ENCODE measurements around the gene IL17C.

- TF ChIP-seq POLR2AphosphoS5 (IDR thresholded peaks at IDR 0.05; ENCODE audit: low read depth, low read length) (no peak), PAX5 (IDR thresholded peaks at IDR 0.05; ENCODE audit: insufficient read depth, low read length, severe bottlenecking) (no peak), POLR2A (IDR thresholded peaks at IDR 0.05; ENCODE audit: low read depth, low read length) (no peak)
Observed at GRCh38 chr16:88672776-88673175, 34.4 kb downstream of the IL17C start.
